HCT116 (cell line): ENCODE measurements around the gene RASGRF2.

ENCODE experiments used
- CBX3 ChIP-seq: IDR thresholded peaks from 2 replicates; pipeline ENCODE4 v1.6.1; 2012; ENCODE audit warnings: low read depth
- CEBPB ChIP-seq: IDR thresholded peaks from 2 replicates; pipeline ENCODE4 v1.6.1; 2012; ENCODE audit warnings: low read depth
- CTCF ChIP-seq, 3 experiments: fragments of 200-600 bp in 1 of 3; sonication (generic) in 1 of 3; IDR thresholded peaks in 2 of 3; conservative IDR thresholded peaks in 1 of 3; 2 replicates each; pipeline ENCODE4 v1.5.1; 2012 to 2017; ENCODE audit warnings: low read depth in 2 of 3, low read length in 2 of 3, antibody characterized with exemption in 1 of 3, borderline replicate concordance in 1 of 3, control low read depth in 1 of 3, mild to moderate bottlenecking in 1 of 3, mixed read lengths in 1 of 3, mixed run types in 1 of 3, moderate library complexity in 1 of 3; ENCODE audit not compliant: insufficient read depth in 1 of 3
- EZH2phosphoT487 ChIP-seq: fragments of 200-600 bp; IDR thresholded peaks from 2 replicates; pipeline ENCODE4 v1.6.1; 2018; ENCODE audit warnings: antibody characterized with exemption, borderline replicate concordance
- FOSL1 ChIP-seq: IDR thresholded peaks from 2 replicates; pipeline ENCODE4 v1.6.1; 2012; ENCODE audit warnings: low read depth
- POLR2A ChIP-seq: IDR thresholded peaks from 2 replicates; pipeline ENCODE4 v1.7.0; 2011; ENCODE audit warnings: borderline replicate concordance; ENCODE audit not compliant: insufficient read depth, insufficient read length; ENCODE audit errors: extremely low read depth
- RAD21 ChIP-seq: IDR thresholded peaks from 2 replicates; pipeline ENCODE4 v1.6.1; 2012; ENCODE audit warnings: low read depth, mild to moderate bottlenecking
- TCF7L2 ChIP-seq: IDR thresholded peaks from 2 replicates; pipeline ENCODE4 v1.7.0; 2011; ENCODE audit warnings: borderline replicate concordance, inconsistent platforms; ENCODE audit not compliant: insufficient read depth, insufficient read length; ENCODE audit errors: extremely low read depth
- YY1 ChIP-seq: IDR thresholded peaks from 2 replicates; pipeline ENCODE4 v1.6.1; 2011; ENCODE audit warnings: low read length, low read depth, moderate library complexity, mild to moderate bottlenecking; ENCODE audit not compliant: insufficient replicate concordance; ENCODE audit errors: extremely low read depth
- ZNF274 ChIP-seq: fragments of 200-500 bp; sonication (Bioruptor generic); IDR thresholded peaks from 2 replicates; pipeline ENCODE4 v1.6.1; 2014; ENCODE audit warnings: mild to moderate bottlenecking, low read depth, low read length, inconsistent platforms
- TF ChIP-seq, protein P1 (sequence below): IDR thresholded peaks from 2 replicates; pipeline ENCODE4 v1.6.1; 2012; ENCODE audit warnings: low read depth

DNA sequence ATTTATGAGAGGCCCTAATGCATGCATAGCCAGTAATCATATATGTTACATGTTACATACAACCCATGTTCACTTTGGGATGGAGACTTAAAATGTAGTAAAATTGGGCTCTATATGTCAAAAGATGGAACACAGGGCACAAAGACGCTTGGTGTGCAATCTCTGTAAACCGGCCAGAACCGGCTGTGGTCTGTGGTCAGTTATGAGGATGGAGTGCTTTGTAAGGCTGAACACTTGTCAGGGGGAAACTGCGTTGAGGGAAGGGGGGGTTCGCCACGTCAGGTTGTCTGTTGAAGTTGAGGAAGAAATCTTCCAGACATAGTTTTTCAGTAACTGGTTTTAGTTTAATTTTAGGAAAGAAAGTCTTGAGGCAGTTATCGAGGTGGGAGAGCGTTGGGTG lies 270.3 kb downstream of the RASGRF2 start:
- no peak for TF ChIP-seq CTCF (IDR thresholded peaks at IDR 0.05 in 2 of 3, conservative IDR thresholded peaks at IDR 0.05 in 1 of 3; ENCODE audit: borderline replicate concordance in 1 of 3, insufficient read depth in 1 of 3, low read depth in 2 of 3, low read length in 2 of 3)
- no peak for TF ChIP-seq EZH2phosphoT487
- no peak for TF ChIP-seq FOSL1
- TF ChIP-seq YY1: no peak
- no peak for TF ChIP-seq RAD21
- TF ChIP-seq POLR2A: no peak
- TF ChIP-seq TCF7L2: no peak
- TF ChIP-seq CBX3: no peak
- TF ChIP-seq ZNF274: no peak
- TF ChIP-seq, protein P1, sequence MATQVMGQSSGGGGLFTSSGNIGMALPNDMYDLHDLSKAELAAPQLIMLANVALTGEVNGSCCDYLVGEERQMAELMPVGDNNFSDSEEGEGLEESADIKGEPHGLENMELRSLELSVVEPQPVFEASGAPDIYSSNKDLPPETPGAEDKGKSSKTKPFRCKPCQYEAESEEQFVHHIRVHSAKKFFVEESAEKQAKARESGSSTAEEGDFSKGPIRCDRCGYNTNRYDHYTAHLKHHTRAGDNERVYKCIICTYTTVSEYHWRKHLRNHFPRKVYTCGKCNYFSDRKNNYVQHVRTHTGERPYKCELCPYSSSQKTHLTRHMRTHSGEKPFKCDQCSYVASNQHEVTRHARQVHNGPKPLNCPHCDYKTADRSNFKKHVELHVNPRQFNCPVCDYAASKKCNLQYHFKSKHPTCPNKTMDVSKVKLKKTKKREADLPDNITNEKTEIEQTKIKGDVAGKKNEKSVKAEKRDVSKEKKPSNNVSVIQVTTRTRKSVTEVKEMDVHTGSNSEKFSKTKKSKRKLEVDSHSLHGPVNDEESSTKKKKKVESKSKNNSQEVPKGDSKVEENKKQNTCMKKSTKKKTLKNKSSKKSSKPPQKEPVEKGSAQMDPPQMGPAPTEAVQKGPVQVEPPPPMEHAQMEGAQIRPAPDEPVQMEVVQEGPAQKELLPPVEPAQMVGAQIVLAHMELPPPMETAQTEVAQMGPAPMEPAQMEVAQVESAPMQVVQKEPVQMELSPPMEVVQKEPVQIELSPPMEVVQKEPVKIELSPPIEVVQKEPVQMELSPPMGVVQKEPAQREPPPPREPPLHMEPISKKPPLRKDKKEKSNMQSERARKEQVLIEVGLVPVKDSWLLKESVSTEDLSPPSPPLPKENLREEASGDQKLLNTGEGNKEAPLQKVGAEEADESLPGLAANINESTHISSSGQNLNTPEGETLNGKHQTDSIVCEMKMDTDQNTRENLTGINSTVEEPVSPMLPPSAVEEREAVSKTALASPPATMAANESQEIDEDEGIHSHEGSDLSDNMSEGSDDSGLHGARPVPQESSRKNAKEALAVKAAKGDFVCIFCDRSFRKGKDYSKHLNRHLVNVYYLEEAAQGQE: no peak
- no peak for TF ChIP-seq CEBPB
